Testis (tissue), 2 donors: ENCODE measurements around the gene OR2T10.
"Not testable (repeated sequence)": the region's sequence is repeated elsewhere in the genome, so short reads cannot be mapped to it uniquely, and the experiment has no call there.

Experiments
- POLR2A ChIP-seq: fragments of 450-650 bp; IDR thresholded peaks from one replicate; pipeline ENCODE4 v1.6.1; 2017; ENCODE audit warnings: antibody characterized with exemption, mild to moderate bottlenecking, moderate library complexity
- TF ChIP-seq, protein P1 (sequence below), 3 experiments: fragments of 450-650 bp in 2 of 3; fragments of 200-600 bp in 1 of 3; sonication (generic) in 1 of 3; IDR thresholded peaks; one replicate each; pipeline ENCODE4 v1.5.1; 2016 to 2019; ENCODE audit warnings: antibody characterized with exemption in 3 of 3, mild to moderate bottlenecking in 2 of 3, moderate library complexity in 1 of 3

DNA sequence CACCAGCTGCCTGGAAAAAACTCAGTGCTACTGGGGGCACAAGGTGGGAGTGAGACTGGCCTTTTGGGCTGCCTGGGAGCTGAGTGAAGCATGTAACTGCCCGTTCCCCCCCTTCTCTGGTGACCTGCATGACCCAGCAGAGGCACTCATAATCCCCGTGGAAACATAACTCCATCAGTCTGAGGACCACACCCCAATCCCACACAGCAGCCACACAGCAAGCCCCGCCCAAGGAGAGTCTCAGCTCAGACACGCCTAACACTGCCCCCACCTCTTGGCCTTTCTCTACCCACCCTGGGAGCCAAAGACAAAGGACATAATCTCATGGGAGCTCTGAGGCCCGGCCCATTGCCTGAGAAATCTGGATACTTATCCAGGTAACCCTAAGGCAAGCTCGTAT, 46.5 kb downstream of the OR2T10 start:
- TF ChIP-seq, protein P1, sequence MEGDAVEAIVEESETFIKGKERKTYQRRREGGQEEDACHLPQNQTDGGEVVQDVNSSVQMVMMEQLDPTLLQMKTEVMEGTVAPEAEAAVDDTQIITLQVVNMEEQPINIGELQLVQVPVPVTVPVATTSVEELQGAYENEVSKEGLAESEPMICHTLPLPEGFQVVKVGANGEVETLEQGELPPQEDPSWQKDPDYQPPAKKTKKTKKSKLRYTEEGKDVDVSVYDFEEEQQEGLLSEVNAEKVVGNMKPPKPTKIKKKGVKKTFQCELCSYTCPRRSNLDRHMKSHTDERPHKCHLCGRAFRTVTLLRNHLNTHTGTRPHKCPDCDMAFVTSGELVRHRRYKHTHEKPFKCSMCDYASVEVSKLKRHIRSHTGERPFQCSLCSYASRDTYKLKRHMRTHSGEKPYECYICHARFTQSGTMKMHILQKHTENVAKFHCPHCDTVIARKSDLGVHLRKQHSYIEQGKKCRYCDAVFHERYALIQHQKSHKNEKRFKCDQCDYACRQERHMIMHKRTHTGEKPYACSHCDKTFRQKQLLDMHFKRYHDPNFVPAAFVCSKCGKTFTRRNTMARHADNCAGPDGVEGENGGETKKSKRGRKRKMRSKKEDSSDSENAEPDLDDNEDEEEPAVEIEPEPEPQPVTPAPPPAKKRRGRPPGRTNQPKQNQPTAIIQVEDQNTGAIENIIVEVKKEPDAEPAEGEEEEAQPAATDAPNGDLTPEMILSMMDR (IDR thresholded peaks at IDR 0.05): not testable (repeated sequence)
- TF ChIP-seq POLR2A: not testable (repeated sequence)
